Endothelial cell of hepatic sinusoid (primary cell): ENCODE results near the gene RPL27.

ENCODE experiments used
- in situ Hi-C: cut with HindIII; loops from 2 replicates; pipeline ENCODE4 v1.10.0; 2017; ENCODE audit warnings: low sequenced_read_pairs

Gene RPL27

GRCh38 chr17:43020030-43020621, 21.9 kb downstream of the RPL27 start:
- in situ Hi-C loops = no loop called here

- in situ Hi-C loops = no loop called here
These were observed 22.8 kb downstream of the RPL27 start for GRCh38 chr17:43020789-43021740.

- in situ Hi-C loops = no loop called here
These were observed 23.7 kb downstream of the RPL27 start, which contains the start of gene VAT1 for GRCh38 chr17:43021741-43022512. Gene VAT1 (minus strand): TSS chr17:43022385. CDS start chr17:43022322, 63 bp downstream.

GRCh38 chr17:43024407-43025289, 26.4 kb downstream of the RPL27 start, which contains the start of gene RND2:
Gene RND2 (plus strand): TSS chr17:43025231. CDS start chr17:43025348, 117 bp downstream.
- in situ Hi-C loops = no loop called here

- in situ Hi-C loops = no loop called here
These were observed 27.1 kb downstream of the RPL27 start for GRCh38 chr17:43025290-43025657.

- in situ Hi-C loops = no loop called here
These were observed 27.7 kb downstream of the RPL27 start for GRCh38 chr17:43025766-43026537.

- in situ Hi-C loops = no loop called here
These were observed 28.4 kb downstream of the RPL27 start for GRCh38 chr17:43026595-43026994.

GRCh38 chr17:43027091-43028032, 29.1 kb downstream of the RPL27 start:
- in situ Hi-C loops = no loop called here

GRCh38 chr17:43028221-43028861, 30.1 kb downstream of the RPL27 start:
- in situ Hi-C loops = no loop called here

GRCh38 chr17:43030137-43030767, 32.0 kb downstream of the RPL27 start:
- in situ Hi-C loops = loop anchor here (5.0 kb wide), 2 partner anchors 57 to 87 kb away; no protein-coding TSS in a partner anchor

GRCh38 chr17:43031666-43032065, 33.4 kb downstream of the RPL27 start:
- in situ Hi-C loops = loop anchor here (5.0 kb wide), 2 partner anchors 56 to 86 kb away; no protein-coding TSS in a partner anchor

GRCh38 chr17:43033948-43034881, 36.0 kb downstream of the RPL27 start:
- in situ Hi-C loops = loop anchor here (5.0 kb wide), 2 partner anchors 53 to 83 kb away; no protein-coding TSS in a partner anchor

GRCh38 chr17:43034894-43035293, 36.7 kb downstream of the RPL27 start:
- in situ Hi-C loops = loop anchor here (5.0 kb wide), 2 partner anchors 52 to 82 kb away; no protein-coding TSS in a partner anchor

- in situ Hi-C loops = no loop called here
These were observed 41.4 kb downstream of the RPL27 start for GRCh38 chr17:43039646-43040045.

- in situ Hi-C loops = no loop called here
These were observed 42.4 kb downstream of the RPL27 start for GRCh38 chr17:43040655-43041054.

- in situ Hi-C loops = no loop called here
These were observed 43.9 kb downstream of the RPL27 start for GRCh38 chr17:43042025-43042628.
